HG03064 (cell line): Measurements from ENCODE around the gene CNMD.
"Not testable (repeated sequence)": the region's sequence is repeated elsewhere in the genome, so short reads cannot be mapped to it uniquely, and the experiment has no call there.

Experiments
- ATAC-seq: cut with Tn5 transposase; IDR thresholded peaks from one replicate; pipeline ENCODE4 v1.9.1; 2021; ENCODE audit warnings: low read depth; ENCODE audit not compliant: unreplicated experiment

Gene CNMD

GRCh38 chr13:52746141-52746540 is 6.5 kb upstream of the CNMD start:
- no peak for ATAC-seq

- no peak for ATAC-seq
These were observed 5.3 kb upstream of the CNMD start for GRCh38 chr13:52744842-52745375.

GRCh38 chr13:52743988-52744387 is 4.4 kb upstream of the CNMD start:
- no peak for ATAC-seq

- ATAC-seq: no peak
These were observed 3.9 kb upstream of the CNMD start for GRCh38 chr13:52743569-52743968.

- ATAC-seq: no peak
These were observed 727 bp downstream of the CNMD start for GRCh38 chr13:52738719-52739467.

GRCh38 chr13:52737965-52738364 is 1.7 kb downstream of the CNMD start:
- ATAC-seq: no peak

GRCh38 chr13:52737451-52737850 is 2.2 kb downstream of the CNMD start:
- ATAC-seq: no peak

- no peak for ATAC-seq
These were observed 2.7 kb downstream of the CNMD start for GRCh38 chr13:52736891-52737290.

- no peak for ATAC-seq
These were observed 5.5 kb downstream of the CNMD start for GRCh38 chr13:52734075-52734623.

GRCh38 chr13:52726258-52726657 is 13.4 kb downstream of the CNMD start:
- ATAC-seq: no peak

- ATAC-seq: no peak
These were observed 14.3 kb downstream of the CNMD start for GRCh38 chr13:52725302-52725701.

GRCh38 chr13:52723181-52723580 is 16.4 kb downstream of the CNMD start:
- no peak for ATAC-seq

- ATAC-seq: not testable (repeated sequence)
These were observed 18.3 kb downstream of the CNMD start for GRCh38 chr13:52721356-52721755.

- ATAC-seq: not testable (repeated sequence)
These were observed 18.7 kb downstream of the CNMD start for GRCh38 chr13:52720904-52721303.

GRCh38 chr13:52713894-52714293 is 25.7 kb downstream of the CNMD start:
- no peak for ATAC-seq

- ATAC-seq: no peak
These were observed 27.2 kb downstream of the CNMD start for GRCh38 chr13:52712385-52712784.

- no peak for ATAC-seq
These were observed 28.3 kb downstream of the CNMD start for GRCh38 chr13:52711286-52711685.

GRCh38 chr13:52708266-52708665 is 31.4 kb downstream of the CNMD start:
- not testable (repeated sequence) for ATAC-seq

- ATAC-seq: no peak
These were observed 32.2 kb downstream of the CNMD start for GRCh38 chr13:52707375-52707774.

- ATAC-seq: no peak
These were observed 33.5 kb downstream of the CNMD start for GRCh38 chr13:52706081-52706480.

GRCh38 chr13:52703482-52703881 is 36.1 kb downstream of the CNMD start:
- no peak for ATAC-seq
